GM21367 (cell line): ENCODE data around the gene KHDRBS2.

Experiments
- ATAC-seq: cut with Tn5 transposase; IDR thresholded peaks from one replicate; pipeline ENCODE4 v1.9.1; 2021; ENCODE audit not compliant: unreplicated experiment

The KHDRBS2 gene

GRCh38 chr6:62039605-62040004 lies 246.4 kb downstream of the KHDRBS2 start:
- no peak for ATAC-seq

- ATAC-seq = no peak
Measured at GRCh38 chr6:62037445-62037844, 248.6 kb downstream of the KHDRBS2 start.

- no peak for ATAC-seq
Measured at GRCh38 chr6:62035952-62036351, 250.1 kb downstream of the KHDRBS2 start.

DNA sequence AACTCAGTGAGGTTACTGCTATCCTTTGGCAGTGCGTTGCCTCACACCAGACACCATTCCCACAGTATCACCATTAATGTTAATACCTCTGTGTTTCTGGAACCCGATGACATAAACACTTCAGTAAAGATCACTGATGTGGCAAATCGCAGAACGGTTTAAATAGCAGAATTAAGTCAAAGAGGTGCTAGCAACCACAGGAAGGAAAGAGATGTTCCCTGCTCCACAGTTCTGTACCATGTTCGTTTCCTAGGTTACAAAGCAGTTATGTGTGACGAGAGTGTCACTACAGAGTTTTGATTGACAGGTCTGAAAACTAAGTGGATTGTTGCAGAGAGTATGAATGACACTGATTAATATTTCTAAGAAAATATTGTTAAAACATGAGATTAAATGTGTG lies 272.3 kb downstream of the KHDRBS2 start:
- ATAC-seq = no peak

DNA sequence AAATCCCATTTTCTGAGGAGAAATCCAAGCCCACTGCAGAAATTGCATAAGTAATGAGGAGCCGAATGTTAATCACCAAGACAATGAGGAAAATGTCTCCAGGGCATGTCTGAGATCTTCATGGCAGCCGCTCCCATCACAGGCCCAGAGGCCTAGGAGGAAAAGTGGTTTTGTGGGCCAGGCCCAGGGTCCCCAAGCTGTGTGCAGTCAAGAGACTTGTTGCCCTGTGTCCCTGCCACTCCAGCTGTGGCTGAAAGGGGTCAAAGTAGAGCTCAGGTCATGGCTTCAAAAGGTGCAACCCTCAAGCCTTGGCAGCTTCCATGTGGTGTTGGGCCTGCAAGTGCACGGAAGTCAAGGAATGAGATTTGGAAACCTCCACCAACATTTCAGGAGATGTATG lies 276.6 kb downstream of the KHDRBS2 start:
- no peak for ATAC-seq

DNA sequence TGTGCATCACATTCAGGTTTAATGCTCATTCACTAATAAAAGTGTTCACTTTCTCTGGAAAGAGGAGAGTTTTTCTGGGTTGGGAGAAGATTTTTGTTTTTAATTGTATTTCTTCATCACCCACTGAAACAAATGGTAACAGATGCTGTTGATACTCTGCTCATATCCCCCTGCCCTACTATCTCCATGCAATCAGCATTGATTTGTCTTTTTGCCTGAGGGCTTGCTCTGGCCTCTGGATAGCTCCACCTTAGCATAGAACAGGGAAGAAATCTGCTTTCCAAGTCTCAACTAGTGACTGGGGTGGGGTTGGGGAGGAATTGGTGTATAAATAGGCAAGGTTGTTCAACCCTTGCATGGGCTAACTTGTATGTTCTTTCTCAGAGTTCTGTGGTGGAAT lies 296.4 kb downstream of the KHDRBS2 start:
- ATAC-seq = no peak

DNA sequence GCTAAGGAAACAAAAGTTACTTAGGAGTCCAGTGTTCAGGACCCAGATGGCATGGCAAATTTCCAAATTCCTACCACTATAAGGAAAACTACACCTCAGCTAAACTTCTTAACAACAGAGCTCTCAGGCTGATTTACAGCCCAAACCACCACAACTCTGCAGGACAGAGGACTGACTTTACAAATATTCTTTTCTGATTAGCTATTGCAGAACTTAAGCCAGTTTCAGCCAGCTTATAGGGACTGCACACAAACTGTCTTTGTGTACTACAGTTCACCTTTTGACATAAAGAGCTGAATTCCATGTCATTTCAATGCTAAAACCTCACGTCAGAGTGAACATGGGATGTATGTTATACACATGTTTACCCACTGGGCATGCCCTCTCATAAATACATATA lies 305.4 kb downstream of the KHDRBS2 start:
- ATAC-seq = no peak

- ATAC-seq = no peak
Measured at GRCh38 chr6:61977947-61978346, 308.1 kb downstream of the KHDRBS2 start.

- no peak for ATAC-seq
Measured at GRCh38 chr6:61977099-61977498, 308.9 kb downstream of the KHDRBS2 start.

GRCh38 chr6:61959196-61959595 lies 326.8 kb downstream of the KHDRBS2 start:
- no peak for ATAC-seq

GRCh38 chr6:61953851-61954250 lies 332.2 kb downstream of the KHDRBS2 start:
- ATAC-seq = no peak

- no peak for ATAC-seq
Measured at GRCh38 chr6:61951586-61951985, 334.4 kb downstream of the KHDRBS2 start.

DNA sequence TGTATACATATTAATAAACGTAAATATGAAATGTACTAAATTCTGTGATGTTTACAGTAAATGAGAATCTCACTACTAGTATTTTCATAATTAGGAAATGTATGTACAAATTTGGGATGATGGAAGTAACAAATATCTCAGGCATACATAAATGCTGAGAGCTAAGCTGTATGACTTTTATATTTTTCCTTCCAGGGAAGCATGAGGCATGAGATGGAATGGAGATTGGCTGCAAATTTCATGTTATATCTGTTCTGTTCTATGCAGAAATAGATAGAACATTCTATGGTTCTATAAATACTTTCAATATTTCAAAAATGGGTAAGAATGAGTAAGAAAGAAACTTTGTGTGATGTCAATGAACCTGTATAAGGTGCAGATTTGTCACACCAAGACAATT lies 335.2 kb downstream of the KHDRBS2 start:
- ATAC-seq = no peak

DNA sequence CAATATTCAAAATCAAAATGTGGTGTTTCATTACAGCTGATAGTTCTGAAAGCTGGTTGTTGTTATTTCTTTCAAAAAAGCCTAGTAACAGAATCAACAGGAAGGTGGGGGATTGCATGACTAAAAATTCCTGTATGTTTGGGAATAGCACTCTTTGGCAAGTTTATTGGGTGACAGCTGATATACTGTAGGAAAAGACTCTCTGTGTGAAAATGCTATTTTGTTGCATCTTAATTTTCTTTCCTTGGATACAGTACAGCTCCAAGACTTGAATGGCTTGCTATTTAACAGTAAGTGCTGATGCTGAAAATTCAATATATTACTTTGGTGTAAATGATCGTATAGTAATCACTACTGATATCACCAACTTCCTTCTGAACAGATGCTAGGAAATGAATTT lies 336.1 kb downstream of the KHDRBS2 start:
- ATAC-seq = no peak

DNA sequence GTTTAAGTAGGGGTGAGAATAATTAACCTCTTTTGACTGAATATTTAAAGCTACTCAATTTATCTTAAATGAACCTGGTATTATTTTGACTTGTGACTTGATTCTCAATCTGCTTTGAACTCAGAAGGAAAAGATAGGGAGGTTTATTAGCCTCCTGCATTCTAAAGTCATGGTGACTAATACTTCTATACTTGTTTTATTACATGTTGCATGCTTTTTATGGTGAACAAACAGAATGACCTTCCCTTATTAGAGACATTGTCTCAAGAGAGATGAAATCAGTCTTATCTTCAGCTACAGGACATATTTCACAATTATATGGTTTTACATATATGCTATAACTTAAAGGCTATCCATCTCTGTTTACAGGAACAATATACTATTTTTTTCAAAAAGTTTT lies 336.9 kb downstream of the KHDRBS2 start:
- no peak for ATAC-seq

DNA sequence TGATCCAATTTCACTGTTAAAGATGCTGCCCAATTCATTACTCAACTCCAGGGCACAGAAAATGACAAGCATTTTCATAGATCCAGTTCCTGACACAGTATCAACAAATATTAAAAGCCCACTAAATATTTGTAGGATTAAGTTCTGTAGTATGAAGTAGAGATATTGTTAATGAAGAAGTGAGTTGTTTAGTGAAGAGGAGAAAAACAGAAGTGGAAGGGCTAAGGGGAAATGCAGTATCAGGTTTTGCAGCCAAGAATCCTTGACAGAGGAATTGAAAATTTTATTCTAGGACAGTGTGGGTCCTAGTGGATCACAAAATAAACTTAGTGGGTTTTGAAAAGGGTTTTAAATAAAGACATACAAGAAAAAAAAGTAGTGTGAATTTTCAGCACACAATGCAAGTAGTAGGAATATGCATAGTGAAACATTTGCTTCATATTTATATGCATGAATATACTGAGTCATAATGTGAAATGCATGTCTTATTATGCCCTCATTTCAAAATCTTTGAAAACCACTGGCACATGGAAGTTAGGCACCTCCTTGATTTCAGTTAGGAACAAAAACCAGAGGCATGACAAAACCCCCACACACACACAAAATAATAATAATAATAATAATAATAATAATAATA lies 338.6 kb downstream of the KHDRBS2 start:
- ATAC-seq = no peak

DNA sequence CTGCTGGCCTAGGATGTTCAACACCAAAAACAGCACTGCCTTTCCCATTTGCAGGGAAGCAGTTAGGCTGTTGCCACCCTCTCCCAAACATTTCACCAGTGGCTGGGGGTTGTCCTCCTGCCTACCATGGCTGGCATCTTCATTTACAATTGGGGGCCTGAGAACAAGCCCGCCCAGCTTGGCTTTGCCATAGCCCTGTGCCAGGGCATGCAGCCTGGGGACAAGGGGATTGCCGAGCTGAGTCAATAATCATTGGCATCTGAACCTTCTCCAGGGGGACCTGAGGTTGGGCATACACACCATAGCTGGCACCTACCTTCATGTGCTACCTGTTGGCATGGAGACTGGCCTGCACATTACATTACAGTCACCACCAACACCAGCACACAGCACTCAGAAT lies 345.1 kb downstream of the KHDRBS2 start:
- no peak for ATAC-seq

GRCh38 chr6:61935242-61935846 lies 350.7 kb downstream of the KHDRBS2 start:
- ATAC-seq = no peak

GRCh38 chr6:61909486-61909885 lies 376.5 kb downstream of the KHDRBS2 start:
- ATAC-seq = no peak

DNA sequence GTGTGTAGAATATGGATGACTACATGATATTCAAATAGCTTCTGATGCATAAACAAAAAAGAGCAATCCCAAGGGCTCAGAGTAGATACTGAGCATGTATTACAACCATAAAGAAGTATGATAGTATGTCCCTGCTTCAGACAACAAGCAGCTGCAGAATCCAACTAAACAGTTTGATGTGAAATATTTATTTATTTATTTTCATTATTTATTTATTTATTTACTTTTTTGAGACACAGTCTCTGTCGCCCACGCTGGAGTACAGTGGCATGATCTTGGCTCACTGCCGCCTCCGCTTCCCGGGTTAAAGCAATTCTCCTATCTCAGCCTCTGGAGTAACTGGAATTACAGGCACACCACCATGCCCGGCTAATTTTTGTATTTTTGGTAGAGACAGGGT lies 384.3 kb downstream of the KHDRBS2 start:
- ATAC-seq = no peak

GRCh38 chr6:61894536-61894935 lies 391.5 kb downstream of the KHDRBS2 start:
- no peak for ATAC-seq

DNA sequence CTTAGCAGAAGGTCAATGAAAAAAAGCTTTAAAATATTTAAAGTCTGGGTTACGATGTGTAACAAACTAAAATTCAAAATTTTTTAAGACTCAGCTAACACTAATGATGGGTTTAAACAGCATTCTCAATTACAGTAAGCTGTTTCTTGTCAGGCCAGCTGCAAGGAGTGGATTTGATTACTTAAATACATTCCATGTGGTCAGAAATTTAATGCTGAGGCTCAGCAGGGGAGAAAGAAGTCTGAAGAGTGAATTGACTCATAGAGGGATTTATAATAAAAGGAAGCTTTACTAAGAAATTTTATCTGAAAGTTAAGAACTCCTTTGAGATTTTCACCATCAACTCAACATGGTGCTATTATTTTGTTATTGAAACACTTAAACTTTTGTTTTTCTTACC lies 398.6 kb downstream of the KHDRBS2 start:
- ATAC-seq = no peak

GRCh38 chr6:61886608-61887259 lies 399.3 kb downstream of the KHDRBS2 start:
- ATAC-seq = no peak
